Stimulated activated CD4-positive, alpha-beta T cell treated with anti-CD3 and anti-CD28 coated beads, TNF-alpha, amount 100 ng/mL, for 48 hours (primary cell): ENCODE data around the gene GRK5.
"Not testable (repeated sequence)": the region's sequence is repeated elsewhere in the genome, so short reads cannot be mapped to it uniquely, and the experiment has no call there.

ENCODE experiments used
- DNase-seq, 3 donors: peaks; one replicate each; pipeline ENCODE4 v3.0.0-alpha.2; 2020; ENCODE audit warnings: low read depth in 3 of 3

Gene GRK5

GRCh38 chr10:119455609-119456434 is 248.5 kb downstream of the GRK5 start:
- no peak for DNase-seq

GRCh38 chr10:119456435-119456810 is 249.1 kb downstream of the GRK5 start:
- no peak for DNase-seq

- no peak for DNase-seq
Observed at GRCh38 chr10:119457966-119458766, 250.8 kb downstream of the GRK5 start.

- no peak for DNase-seq
Observed at GRCh38 chr10:119459681-119460340, 252.4 kb downstream of the GRK5 start.

GRCh38 chr10:119460369-119461195 is 253.2 kb downstream of the GRK5 start:
- no peak for DNase-seq

GRCh38 chr10:119461380-119461779 is 254.0 kb downstream of the GRK5 start:
- peak in 1 of 3 donors; percentile 8 for DNase-seq

GRCh38 chr10:119461923-119462322 is 254.6 kb downstream of the GRK5 start:
- no peak for DNase-seq

GRCh38 chr10:119462773-119463172 is 255.4 kb downstream of the GRK5 start:
- DNase-seq: no peak

- not testable (repeated sequence) for DNase-seq
Observed at GRCh38 chr10:119463195-119463594, 255.8 kb downstream of the GRK5 start.

GRCh38 chr10:119465085-119465484 is 257.7 kb downstream of the GRK5 start:
- DNase-seq: no peak

GRCh38 chr10:119466076-119466475 is 258.7 kb downstream of the GRK5 start:
- DNase-seq: no peak

GRCh38 chr10:119466655-119467054 is 259.3 kb downstream of the GRK5 start:
- peak in 1 of 3 donors; percentile 21 for DNase-seq

GRCh38 chr10:119468542-119469324 is 261.4 kb downstream of the GRK5 start:
- no peak for DNase-seq

GRCh38 chr10:119469325-119469707 is 261.9 kb downstream of the GRK5 start:
- DNase-seq: no peak

GRCh38 chr10:119469846-119470245 is 262.5 kb downstream of the GRK5 start:
- no peak for DNase-seq

- no peak for DNase-seq
Observed at GRCh38 chr10:119470920-119471702, 263.7 kb downstream of the GRK5 start.

GRCh38 chr10:119473771-119474170 is 266.4 kb downstream of the GRK5 start:
- DNase-seq: no peak

- no peak for DNase-seq
Observed at GRCh38 chr10:119474606-119475005, 267.2 kb downstream of the GRK5 start.

GRCh38 chr10:119477444-119477843 is 270.1 kb downstream of the GRK5 start:
- no peak for DNase-seq
